ENCODE measurements around the gene UCK2.

Gene UCK2

GRCh38 chr1:165834229-165834628 lies 6.8 kb downstream of the UCK2 start:
- peaks cover 8% of the 10 kb centered on the region for H3K36me3 ChIP-seq (ENCODE audit: control insufficient read depth, low read length)
- H3K79me2 ChIP-seq (ENCODE audit: control insufficient read depth, low read length), result peaks cover 99% of the 10 kb centered on the region
- no peak overlapping the region for H3K4me2 ChIP-seq (ENCODE audit: low read length)
- TF ChIP-seq, protein P1, sequence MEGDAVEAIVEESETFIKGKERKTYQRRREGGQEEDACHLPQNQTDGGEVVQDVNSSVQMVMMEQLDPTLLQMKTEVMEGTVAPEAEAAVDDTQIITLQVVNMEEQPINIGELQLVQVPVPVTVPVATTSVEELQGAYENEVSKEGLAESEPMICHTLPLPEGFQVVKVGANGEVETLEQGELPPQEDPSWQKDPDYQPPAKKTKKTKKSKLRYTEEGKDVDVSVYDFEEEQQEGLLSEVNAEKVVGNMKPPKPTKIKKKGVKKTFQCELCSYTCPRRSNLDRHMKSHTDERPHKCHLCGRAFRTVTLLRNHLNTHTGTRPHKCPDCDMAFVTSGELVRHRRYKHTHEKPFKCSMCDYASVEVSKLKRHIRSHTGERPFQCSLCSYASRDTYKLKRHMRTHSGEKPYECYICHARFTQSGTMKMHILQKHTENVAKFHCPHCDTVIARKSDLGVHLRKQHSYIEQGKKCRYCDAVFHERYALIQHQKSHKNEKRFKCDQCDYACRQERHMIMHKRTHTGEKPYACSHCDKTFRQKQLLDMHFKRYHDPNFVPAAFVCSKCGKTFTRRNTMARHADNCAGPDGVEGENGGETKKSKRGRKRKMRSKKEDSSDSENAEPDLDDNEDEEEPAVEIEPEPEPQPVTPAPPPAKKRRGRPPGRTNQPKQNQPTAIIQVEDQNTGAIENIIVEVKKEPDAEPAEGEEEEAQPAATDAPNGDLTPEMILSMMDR (IDR thresholded peaks at IDR 0.05; ENCODE audit: low read depth, low read length, poor library complexity, severe bottlenecking), result no peak
- no peak for TF ChIP-seq EZH2phosphoT487 (IDR thresholded peaks at IDR 0.05; ENCODE audit: borderline replicate concordance, low read length)
- peaks cover 8% of the 10 kb centered on the region for H3K4me1 ChIP-seq (ENCODE audit: control insufficient read depth, low read length)
- no peaks in the 10 kb centered on the region for H3F3A ChIP-seq (ENCODE audit: control insufficient read depth, insufficient read depth)
- no peak overlapping the region for H3K27ac ChIP-seq (ENCODE audit: low read depth, low read length)
- no peaks in the 10 kb centered on the region for H3K27me3 ChIP-seq (ENCODE audit: control insufficient read depth, low read length)
- no peaks in the 10 kb centered on the region for H3K9me3 ChIP-seq (ENCODE audit: control insufficient read depth, insufficient read depth, low read length)
- peaks cover 24% of the 10 kb centered on the region; the same call in 1 of the 2 replicates for H4K20me1 ChIP-seq (ENCODE audit: control insufficient read depth, insufficient read depth, low read depth, low read length)
- H3K9me2 ChIP-seq (replicated peaks; ENCODE audit: control insufficient read depth, low read length), result no peaks in the 10 kb centered on the region
- no peak overlapping the region for H3K4me3 ChIP-seq (ENCODE audit: low read length)

DNA sequence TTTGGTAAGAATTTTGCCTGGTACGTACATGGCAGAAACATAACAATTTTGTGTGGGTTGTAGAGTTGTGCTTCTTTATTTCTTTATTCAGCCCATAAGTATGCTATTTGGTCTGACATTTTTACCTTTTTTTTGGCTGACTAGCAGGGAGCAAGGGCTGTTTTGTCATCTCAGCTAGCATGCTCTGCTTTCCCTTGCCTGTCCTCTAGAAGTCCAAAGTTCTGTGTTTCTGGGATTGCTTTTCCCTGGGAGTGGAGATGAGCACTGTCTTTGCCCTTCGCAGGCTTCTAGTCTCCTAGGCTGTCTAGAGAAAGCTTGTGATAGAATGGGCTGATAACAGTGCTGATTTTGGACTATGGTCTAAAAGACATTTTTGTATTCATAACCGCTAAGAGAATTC lies 7.5 kb downstream of the UCK2 start:
- TF ChIP-seq, protein P1 (IDR thresholded peaks at IDR 0.05; ENCODE audit: low read depth, low read length, poor library complexity, severe bottlenecking), result no peak
- TF ChIP-seq EZH2phosphoT487 (IDR thresholded peaks at IDR 0.05; ENCODE audit: borderline replicate concordance, low read length), result no peak
- no peak overlapping the region for H3K4me3 ChIP-seq (ENCODE audit: low read length)
- no peaks in the 10 kb centered on the region for H3K9me3 ChIP-seq (ENCODE audit: control insufficient read depth, insufficient read depth, low read length)
- no peaks in the 10 kb centered on the region for H3K9me2 ChIP-seq (replicated peaks; ENCODE audit: control insufficient read depth, low read length)
- H3K4me1 ChIP-seq (ENCODE audit: control insufficient read depth, low read length), result peaks cover 1% of the 10 kb centered on the region
- peaks cover 28% of the 10 kb centered on the region; the same call in 1 of the 2 replicates for H4K20me1 ChIP-seq (ENCODE audit: control insufficient read depth, insufficient read depth, low read depth, low read length)
- H3K36me3 ChIP-seq (ENCODE audit: control insufficient read depth, low read length), result peaks cover 8% of the 10 kb centered on the region
- no peaks in the 10 kb centered on the region for H3K27me3 ChIP-seq (ENCODE audit: control insufficient read depth, low read length)
- H3K79me2 ChIP-seq (ENCODE audit: control insufficient read depth, low read length), result peaks cover 99% of the 10 kb centered on the region
- no peaks in the 10 kb centered on the region for H3F3A ChIP-seq (ENCODE audit: control insufficient read depth, insufficient read depth)
- no peak overlapping the region for H3K27ac ChIP-seq (ENCODE audit: low read depth, low read length)
- no peak overlapping the region for H3K4me2 ChIP-seq (ENCODE audit: low read length)

GRCh38 chr1:165836664-165837482 lies 9.5 kb downstream of the UCK2 start:
- Histone ChIP-seq H3F3A (ENCODE audit: control insufficient read depth, insufficient read depth) (no peaks in the 10 kb centered on the region), H3K27ac (ENCODE audit: low read depth, low read length) (no peak overlapping the region), H3K36me3 (ENCODE audit: control insufficient read depth, low read length) (peaks cover 8% of the 10 kb centered on the region), H3K4me1 (ENCODE audit: control insufficient read depth, low read length) (peaks cover 6% of the 10 kb centered on the region), H3K27me3 (ENCODE audit: control insufficient read depth, low read length) (no peaks in the 10 kb centered on the region), H3K9me3 (ENCODE audit: control insufficient read depth, insufficient read depth, low read length) (no peaks in the 10 kb centered on the region), H3K79me2 (ENCODE audit: control insufficient read depth, low read length) (peaks cover 98% of the 10 kb centered on the region), H3K9me2 (replicated peaks; ENCODE audit: control insufficient read depth, low read length) (no peaks in the 10 kb centered on the region), H3K4me2 (ENCODE audit: low read length) (no peak overlapping the region), H4K20me1 (ENCODE audit: control insufficient read depth, insufficient read depth, low read depth, low read length) (peaks cover 41% of the 10 kb centered on the region; the same call in 1 of the 2 replicates), H3K4me3 (ENCODE audit: low read length) (no peak overlapping the region)
- TF ChIP-seq EZH2phosphoT487 (IDR thresholded peaks at IDR 0.05; ENCODE audit: borderline replicate concordance, low read length), result no peak
- TF ChIP-seq, protein P1 (IDR thresholded peaks at IDR 0.05; ENCODE audit: low read depth, low read length, poor library complexity, severe bottlenecking), result no peak
